GM21367 (cell line): ENCODE measurements around the gene ELAVL3.

Source experiments
- ATAC-seq: cut with Tn5 transposase; IDR thresholded peaks from one replicate; pipeline ENCODE4 v1.9.1; 2021; ENCODE audit not compliant: unreplicated experiment

The ELAVL3 gene

DNA sequence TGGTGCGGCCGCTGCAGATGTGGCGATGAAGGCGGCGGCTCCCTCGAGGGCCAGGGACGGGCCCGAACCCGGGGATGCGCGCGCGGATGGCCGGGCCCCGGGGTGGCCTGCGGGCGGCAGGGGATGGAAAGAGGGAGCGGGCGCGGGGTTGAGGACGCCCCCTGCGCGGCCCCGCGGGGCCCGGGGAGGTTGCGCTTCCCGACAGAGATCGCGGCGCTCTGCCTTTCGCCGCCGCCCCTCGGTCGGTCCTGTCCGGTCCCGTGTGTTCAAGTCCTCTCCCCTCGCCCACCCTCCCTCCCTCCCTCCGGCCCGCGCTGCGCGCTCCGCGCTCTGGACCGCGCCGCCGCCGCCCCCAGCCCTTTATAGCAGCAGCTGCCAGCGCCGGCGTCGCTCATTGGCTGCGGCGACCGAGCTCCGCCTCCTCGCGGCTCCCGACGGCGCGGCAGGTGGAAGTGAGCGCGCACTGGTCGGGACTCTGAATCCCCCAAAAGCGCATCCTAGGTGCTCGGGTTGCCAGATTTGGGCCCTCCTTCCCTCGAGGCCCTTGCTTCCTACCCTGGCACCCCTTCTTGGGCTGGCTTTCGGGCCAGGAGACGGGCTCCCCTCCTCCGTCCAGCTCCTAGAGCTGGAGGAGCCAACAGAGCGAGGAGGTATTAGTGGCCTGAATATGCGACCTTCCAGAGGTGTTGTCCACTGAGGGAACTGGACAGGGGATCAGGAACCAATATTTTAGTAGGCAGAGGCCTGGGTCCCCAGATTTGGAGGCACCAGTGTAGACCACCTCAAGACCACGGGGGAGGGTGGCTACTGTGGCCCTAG is at the start of gene ELAVL3:
ELAVL3 (minus strand) TSS at position 332 of the 819 bp plus-strand sequence. CDS start 438 bp downstream, outside the sequence.
- ATAC-seq = no peak

DNA sequence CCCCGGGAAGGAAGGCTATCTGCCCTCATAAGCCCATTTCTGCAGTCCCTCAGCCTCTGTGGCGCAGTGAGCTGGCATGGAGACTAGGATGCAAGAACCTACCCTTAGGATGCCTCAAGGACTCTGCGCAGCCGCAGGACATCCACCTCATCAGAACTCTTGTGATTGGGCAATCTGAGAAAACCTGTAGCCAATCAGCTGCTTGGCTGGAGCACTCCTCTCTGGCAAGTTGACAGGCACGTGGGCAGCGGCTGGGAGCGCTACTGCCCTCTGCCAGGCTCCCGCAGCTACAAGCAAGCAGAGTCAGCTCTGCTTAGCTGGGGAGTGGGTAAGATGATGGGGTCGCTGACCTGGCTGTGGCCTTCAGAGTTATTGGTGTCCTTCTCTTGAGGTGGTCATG is 49.6 kb upstream of the ELAVL3 start:
- ATAC-seq = no peak

DNA sequence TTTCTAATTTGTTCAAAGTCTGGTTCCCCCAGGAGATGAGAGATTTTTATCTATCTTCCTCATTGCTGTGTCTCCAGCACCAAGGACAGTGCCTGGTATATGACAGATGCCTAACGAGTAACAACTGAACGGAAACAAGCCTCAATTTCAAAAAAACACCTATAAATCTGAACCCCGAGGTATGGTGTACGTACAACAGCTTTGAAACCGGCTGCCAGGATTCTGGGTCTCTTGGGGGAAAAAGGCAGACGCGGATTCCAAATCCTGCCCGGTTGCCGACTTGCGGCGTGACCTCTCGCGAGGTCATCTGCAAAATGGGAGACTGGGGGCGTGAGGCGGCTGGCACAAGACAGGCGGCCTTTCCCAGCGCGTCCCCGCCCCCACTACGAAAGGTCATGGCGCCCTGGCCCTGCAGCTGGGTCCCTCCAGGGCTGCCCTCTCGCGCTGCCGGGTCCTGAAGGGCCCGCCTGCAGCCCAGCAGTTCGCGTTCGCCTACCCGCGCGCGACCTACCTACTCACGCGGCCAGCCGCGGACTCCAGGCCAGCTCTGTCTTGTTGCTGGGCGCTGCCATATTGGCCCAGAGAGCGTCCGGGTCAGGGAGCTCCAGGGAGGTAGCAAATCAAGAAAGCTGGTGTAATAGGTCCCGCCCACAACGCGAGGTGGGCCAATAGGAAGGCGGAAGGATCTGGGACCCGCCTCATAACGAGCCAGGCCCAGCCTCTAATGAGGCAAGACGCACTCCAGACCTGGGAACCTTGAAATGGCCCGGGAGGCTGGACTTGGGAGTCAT is 47.9 kb upstream of the ELAVL3 start, which contains the start of gene ECSIT:
ECSIT (minus strand) TSS at position 584 of the 791 bp plus-strand sequence. CDS start 9,964 bp downstream, outside the sequence.
- ATAC-seq = peak; percentile 84

DNA sequence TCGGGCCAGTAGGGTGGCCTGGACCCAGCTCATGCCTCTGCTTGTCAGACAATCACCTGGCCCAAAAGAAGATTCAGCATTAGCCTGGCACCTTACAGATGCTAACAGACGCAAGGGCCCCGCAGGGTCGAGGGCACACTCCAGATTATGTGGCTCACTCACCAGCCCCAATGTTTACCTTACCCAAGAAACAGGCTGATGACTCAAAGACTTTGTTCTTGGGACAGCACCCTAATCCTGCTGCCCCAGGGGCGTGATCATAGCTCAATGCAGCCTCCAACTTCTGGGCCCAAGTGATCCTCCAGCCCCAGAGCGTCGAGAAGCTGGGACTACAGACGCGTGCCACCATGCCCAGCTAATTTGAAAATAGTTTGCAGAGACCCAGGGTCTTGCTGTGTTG is 38.3 kb upstream of the ELAVL3 start:
- no peak for ATAC-seq

DNA sequence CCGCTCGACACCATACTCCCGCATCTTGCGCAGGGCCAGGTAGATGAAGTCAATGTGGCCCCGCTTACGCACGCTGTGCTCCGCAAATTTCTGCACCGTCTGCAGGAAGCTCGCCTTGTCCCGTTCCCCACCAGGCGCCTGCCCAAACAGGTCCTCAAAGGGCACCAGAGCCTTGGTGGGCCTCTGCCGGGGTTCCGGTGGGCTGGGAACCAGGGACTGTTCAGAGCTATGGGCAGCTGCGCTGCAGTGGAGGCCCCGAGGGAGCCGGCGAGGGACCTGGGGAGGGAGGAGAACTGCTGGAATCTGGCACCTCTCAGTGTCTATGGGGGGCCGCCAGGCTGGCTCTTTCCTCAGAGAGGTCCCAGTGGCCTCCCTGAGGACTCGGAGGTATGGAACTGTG is 33.1 kb upstream of the ELAVL3 start:
- ATAC-seq = no peak

DNA sequence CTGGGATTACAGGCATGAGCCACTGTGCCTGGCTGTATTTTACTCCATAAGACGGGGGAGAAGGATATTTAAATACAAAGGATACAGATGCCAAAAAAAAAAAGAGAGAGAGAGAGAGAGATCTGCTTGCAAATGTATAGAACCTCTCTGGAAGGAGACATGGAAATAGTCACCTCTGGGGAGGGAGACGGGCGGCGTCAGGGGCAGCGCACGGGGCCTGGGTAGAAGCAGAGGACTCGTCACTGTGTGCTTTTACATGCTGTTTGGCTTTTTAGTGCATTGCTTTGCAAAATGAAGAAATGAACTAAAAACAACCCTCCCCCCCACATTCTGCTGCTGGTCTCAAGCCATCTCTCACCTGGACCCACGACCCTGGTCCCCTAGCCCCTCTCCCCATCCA is 29.6 kb upstream of the ELAVL3 start:
- no peak for ATAC-seq

DNA sequence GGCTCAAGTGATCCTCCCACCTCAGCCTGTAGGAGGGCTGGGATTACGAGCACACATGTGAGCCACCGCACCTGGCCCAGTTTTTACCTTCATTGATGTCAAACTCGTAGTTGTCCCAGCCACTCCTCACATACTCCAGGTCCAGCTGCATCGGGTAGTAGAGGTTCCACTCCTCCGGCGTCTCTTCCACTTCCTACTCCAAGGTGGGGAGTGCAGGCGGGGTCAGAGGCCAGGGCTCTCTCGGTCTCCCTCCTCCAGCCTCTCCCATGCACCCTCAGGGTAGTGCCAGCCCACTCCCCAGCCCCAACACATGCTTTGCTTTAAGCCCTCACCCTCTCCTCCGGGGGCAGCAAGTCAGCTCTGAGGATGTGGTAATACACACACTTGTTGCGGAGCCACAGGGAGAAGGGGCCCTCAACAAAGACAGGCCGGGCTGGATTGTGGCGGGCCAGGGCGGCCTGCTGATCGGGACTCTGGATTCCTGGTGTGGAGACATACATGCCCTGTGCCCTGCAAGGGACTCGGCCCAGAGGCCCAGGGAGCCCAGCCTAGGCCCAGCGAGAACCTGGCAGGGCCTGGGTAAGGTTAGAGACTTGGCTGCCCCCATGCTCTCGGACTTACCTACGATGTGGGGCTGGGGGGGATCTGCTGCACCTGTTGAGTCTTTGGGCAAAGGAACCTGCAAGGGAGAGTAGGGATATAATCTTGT is 26.7 kb upstream of the ELAVL3 start:
- no peak for ATAC-seq

DNA sequence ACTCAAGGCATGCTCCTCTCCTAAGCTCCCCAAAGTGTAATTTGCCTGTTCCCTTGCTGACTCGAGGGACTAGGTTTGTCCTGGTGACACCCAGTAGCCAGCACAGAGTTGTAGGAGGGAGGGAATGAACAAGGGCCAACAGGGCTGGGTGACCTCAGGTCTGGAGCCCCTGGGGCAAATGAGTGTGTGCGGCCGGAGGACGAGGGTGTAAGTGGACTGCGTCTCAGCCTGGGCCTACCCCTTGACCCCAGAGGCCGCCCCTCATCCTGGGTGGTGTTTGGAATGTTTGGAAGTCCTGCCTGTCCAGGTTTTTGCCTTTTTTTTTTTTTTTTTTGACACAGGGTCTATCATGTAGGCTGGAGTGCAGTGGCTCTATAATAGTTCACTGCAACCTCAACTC is 26.1 kb upstream of the ELAVL3 start:
- ATAC-seq = no peak

DNA sequence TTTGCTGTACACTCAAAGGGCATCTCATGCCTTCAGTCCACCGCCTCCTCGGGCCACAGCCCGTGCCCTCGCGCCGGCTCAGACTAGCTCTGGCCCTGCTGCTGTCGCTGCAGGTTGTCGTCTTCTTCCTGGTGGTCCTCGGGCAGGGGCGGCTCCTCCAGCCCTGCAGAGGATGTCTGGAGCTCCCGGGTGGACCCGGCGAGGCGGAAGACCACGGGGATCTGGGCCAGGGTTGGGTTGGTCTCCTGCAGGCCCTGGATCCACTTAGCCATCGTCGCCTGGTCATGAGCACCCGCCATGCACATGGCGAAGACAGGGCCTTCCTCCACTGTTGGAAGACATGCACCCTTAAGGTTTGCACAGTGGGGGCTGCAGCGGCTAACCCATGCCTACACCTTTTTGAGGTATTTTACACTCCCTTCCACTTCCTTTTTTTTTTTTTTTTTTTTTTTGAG is 25.3 kb upstream of the ELAVL3 start:
- peak; percentile 16 for ATAC-seq

DNA sequence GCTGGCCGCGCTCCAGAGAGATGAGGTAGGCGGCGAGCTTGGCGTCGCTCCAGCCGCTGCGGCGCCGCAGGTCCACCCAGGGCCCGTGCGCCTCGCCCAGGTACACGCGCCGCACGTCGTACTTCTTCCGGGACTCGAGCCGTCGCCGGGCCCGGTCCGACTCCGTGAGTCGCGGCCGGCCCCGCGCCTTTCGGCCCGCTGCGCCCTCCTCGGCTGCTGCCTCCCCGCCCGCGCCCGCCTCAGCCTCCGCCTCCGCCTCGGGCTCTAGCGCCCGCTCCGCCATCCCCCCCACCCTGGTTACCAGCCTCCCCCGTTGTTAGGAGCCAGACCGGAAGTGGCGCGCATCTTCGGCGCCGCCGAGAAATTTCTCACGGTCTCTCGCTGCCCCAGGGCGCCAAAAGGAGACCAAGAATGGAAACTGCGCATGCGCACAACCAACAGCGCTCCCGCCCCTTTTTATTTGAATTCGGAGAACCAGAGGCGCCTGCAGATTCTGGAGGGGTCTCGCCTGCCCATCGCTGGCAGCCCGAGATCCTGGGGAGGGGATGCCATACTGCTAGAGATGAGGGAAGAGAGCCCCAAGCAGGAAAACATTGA is 24.8 kb upstream of the ELAVL3 start, which contains the start of gene ZNF653:
ZNF653 (minus strand) TSS at position 336 of the 597 bp plus-strand sequence; CDS start at position 283, 53 bp downstream.
- peak; percentile 45 for ATAC-seq

DNA sequence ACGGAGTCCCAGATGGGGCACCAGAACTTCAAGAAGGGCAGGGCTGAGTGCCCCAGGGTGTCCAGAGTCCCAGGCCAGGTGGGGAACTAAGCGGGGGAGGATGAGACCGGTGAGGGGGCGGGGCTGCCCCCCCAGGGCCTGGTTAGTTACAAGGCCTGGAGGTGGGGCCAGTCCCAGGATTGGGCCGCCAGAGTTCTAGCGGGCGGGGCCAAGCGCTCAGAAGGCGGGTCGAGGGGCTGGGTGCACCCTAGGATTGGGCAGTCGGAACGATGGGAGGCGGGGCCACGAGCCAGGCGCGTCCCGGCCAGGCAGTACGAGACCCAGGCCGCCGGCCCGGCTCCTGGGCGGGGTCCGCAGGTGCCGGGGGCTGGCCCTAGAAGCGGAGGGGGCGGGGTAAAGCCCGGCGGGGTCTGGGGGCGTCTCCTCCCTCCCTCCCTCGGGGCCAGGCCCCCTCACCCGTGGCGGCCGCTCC is 24.2 kb upstream of the ELAVL3 start:
- peak; percentile 77 for ATAC-seq

DNA sequence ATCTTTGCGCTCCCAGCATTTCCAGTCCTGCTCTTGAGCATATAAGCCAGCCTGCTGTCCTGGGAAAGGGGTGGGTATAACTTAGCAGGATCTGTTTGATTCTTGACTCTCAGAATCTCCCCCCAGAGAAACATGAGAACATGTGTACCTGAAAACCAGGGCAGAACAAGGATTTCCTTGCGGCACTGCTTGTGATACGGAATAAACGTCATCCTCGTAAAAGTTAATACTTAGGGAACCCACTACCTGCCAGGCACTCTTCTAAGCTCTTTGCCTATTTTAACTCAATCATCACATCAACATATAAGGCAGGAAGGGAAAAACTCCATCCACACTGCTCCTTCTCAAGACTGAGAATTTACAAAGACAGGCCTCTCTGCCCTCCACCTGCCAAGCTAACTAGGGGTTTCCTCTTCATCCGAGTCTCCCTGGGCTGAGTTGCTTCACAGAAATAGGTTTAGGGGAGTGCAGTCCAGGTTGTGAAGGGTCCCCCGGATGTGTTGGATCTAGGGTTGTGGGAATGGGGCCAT is 23.7 kb upstream of the ELAVL3 start:
- ATAC-seq = no peak

DNA sequence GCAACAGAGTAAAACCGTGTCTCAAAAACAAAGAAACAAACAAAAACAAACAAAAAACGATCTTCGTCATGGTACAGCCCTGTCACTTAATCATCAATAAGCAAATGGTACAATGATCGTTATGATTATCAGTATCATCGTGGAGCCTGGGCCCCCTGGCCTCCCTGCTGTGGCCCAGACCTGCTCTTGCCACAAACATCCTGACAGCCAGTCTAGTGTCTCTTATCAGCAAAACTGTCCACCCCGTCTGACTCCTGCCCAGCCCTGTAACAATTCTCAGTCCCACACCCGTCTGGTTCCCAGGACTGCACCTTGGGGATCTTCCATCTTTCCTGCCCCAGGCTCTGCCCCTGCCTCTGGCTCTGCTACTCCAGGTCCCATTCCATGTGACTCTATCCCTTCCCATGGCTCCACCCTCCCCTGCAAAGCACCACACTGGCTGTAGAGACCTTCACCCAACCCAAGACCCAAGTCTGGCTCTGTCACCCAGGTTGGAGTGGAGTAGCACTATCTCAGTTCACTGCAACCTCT is 19.1 kb upstream of the ELAVL3 start:
- ATAC-seq = no peak

DNA sequence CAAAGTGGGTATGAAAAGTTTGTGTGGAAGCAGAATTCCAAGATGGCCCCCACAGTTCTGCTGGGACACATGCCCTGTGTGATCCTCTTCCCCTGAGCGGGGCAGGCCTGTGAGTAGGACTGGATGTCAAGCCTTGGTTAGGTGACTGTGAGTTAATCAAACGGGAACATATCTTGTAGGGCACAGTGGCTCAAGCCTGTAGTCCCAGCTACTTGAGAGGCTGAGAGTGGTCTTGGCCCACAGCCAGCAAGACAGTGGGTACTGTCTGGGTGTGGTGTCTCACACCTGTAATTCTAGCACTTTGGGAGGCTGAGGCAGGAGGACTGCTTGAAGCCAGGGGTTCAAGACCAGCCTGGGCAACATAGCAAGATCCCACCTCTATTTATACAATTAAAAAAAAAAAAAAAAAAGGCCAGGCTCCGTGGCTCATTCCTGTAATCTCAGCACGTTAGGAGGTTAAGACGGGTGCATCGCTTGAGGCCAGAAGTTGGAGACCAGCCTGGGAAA is 18.4 kb upstream of the ELAVL3 start:
- ATAC-seq = no peak

DNA sequence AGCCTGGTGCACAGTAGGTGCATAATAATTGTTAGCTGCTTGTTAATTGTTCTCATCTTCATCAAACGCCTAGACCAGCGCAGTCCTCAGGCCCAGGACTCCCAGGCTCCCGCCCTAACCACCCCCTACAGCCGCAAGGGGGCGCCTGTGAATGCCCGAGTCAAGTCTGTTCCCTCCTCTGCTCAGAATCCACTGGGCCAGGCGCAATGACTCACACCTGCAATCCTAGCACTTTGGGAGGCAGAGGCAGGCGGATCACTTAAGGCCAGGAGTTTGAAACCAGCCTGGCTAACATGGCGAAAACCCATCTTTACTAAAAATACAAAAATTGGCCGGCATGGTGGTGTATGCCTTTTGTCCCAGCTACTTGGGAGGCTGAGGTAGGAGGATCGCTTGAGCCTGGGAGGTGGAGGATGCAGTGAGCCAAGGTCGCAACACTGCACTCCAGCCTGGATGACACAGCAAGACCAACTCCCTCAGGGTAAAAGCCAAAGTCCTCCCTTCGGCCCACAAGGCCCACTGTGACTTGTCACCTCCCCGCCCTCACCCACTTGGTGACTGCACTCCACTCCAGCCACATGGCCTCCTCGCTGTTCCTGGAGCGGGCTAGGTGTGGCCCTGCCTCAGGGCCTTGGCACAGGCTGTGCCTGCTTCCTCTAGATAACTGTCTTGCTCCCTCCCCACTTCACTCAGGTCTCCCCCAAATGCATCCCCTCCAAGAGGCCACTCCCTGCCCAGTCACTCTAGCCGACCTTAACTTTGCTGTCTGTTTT is 15.7 kb upstream of the ELAVL3 start:
- ATAC-seq = no peak

DNA sequence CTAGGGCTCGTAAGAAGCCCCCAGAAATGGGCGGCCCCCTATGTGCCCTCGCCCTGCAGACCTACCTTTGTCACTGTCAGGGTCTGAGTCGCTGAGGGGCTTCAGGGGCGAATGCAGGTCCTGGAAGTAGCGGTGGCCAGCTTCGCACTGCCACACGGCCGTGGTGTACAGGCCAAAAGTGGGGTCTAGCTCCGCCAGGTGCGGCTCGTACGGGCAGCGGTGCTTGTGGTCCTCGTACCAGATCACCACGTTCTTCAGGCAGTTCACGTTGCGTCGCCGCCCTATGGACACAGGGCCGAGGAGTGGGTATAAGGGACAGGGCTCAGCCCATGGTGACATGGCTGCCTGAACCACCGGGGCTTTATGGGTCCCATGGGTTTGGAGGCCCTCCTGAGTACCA is 15.0 kb upstream of the ELAVL3 start:
- no peak for ATAC-seq

DNA sequence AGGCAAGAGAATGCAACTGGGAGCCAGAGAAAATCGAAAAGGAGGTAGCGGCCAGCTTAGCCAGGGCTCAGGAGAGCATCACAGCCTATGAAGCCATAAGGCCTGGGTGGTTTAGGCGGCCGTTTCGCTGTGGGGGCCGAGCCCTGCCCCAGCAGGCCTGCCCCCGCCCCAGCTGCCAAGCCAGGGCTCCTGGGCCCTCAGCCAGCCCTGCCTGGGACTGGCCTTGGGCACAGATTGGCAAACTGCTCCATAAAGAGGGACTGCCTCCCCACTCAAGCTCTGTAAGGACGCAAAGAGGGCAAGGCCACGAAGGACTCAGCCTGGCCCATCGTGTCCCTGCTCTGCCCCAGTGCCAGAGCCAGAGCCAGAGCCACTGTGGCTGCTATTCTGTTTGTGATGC is 14.6 kb upstream of the ELAVL3 start:
- ATAC-seq = no peak

DNA sequence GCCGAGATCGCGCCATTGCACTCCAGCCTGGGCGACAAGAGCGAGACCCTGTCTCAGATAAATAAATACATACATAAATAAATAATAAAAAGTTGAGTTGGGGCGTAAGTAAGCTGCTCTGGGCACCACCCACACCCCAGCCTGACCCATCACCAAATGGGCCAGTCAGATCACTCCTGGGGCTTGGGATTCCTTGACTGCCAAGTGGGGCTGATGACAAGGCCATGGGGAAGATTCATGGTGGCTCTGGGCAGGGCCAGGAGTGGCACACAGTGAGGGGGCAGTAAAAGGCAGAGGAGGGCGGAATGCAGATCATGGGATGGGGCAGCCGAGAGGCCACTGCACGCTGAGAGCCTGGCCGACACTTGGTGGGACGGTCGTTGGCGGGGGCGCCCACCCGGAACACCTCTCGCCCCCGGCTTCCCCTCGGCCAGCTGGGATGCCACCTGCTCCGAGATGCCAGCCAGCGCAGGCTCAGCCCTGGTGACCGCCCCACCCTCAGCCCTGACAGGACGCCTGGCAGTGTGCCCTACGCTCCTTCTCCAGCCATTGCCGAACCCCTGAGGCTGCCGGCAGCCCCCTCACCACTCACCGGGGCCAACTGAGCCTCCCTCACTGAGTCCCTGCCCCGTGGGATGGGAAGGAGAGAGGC is 13.9 kb upstream of the ELAVL3 start:
- ATAC-seq = no peak

DNA sequence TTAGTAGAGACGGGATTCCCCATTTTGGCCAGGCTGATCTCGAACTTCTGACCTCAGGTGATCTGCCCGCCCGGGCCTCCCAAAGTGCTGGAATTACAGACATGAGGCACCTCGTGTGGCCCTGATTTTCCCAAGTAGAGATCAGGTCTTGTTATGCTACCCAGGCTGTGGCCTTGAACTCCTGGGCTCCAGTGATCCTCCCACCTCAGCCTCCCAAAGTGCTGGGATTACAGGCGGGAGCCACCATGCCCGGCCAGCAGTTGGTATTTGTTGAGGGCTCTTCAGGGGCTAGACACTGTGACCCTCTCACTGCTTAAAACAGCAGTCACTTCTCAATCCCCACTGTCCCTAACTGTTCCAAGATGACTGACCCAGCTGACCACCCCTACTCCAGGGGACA is 8.5 kb upstream of the ELAVL3 start:
- no peak for ATAC-seq
